MM.1S (cell line): ENCODE results near the gene HDAC5.
"Not testable (repeated sequence)": the region's sequence is repeated elsewhere in the genome, so short reads cannot be mapped to it uniquely, and the experiment has no call there.

Experiments used
- DNase-seq: peaks from one replicate; pipeline ENCODE4 v3.0.0-alpha.2; 2015
- H2AFZ ChIP-seq: fragments of 300-600 bp; sonication (generic); 2 replicates; pipeline ENCODE4 v1.6.0; 2016; ENCODE audit warnings: antibody characterized with exemption, low read length
- H3F3A ChIP-seq: fragments of 300-600 bp; sonication (generic); 2 replicates; pipeline ENCODE4 v1.6.1; 2016; ENCODE audit warnings: mild to moderate bottlenecking, antibody characterized with exemption, low read length, moderate library complexity, mixed read lengths; ENCODE audit not compliant: insufficient read depth
- H3K27ac ChIP-seq: fragments of 300-600 bp; sonication (generic); 2 replicates; pipeline ENCODE4 v1.5.1; 2016; ENCODE audit warnings: mild to moderate bottlenecking, low read length
- H3K27me3 ChIP-seq: fragments of 300-600 bp; sonication (generic); replicated peaks from 2 replicates; pipeline ENCODE4 v1.6.0; 2016; ENCODE audit warnings: low read length; ENCODE audit not compliant: insufficient read depth
- H3K36me3 ChIP-seq: fragments of 300-600 bp; sonication (generic); replicated peaks from 2 replicates; pipeline ENCODE4 v1.6.1; 2016; ENCODE audit warnings: mild to moderate bottlenecking, low read length, mixed read lengths; ENCODE audit not compliant: insufficient read depth
- H3K4me1 ChIP-seq: fragments of 300-600 bp; sonication (generic); 2 replicates; pipeline ENCODE4 v1.6.1; 2016; ENCODE audit warnings: low read length, mixed read lengths
- H3K4me2 ChIP-seq: fragments of 300-600 bp; sonication (generic); 2 replicates; pipeline ENCODE4 v1.6.0; 2016; ENCODE audit warnings: low read depth, low read length
- H3K4me3 ChIP-seq: fragments of 300-600 bp; sonication (generic); 2 replicates; pipeline ENCODE4 v1.5.1; 2016; ENCODE audit warnings: low read length, mixed read lengths
- H3K79me2 ChIP-seq: fragments of 300-600 bp; sonication (generic); 2 replicates; pipeline ENCODE4 v1.6.1; 2016; ENCODE audit warnings: mixed run types, low read length, mixed read lengths
- H3K9ac ChIP-seq: fragments of 300-600 bp; sonication (generic); 2 replicates; pipeline ENCODE4 v1.6.1; 2016; ENCODE audit warnings: low read length, mixed read lengths
- H3K9me2 ChIP-seq: fragments of 300-600 bp; sonication (generic); replicated peaks from 2 replicates; pipeline ENCODE4 v1.6.1; 2016; ENCODE audit warnings: mild to moderate bottlenecking, low read length, mixed read lengths; ENCODE audit not compliant: insufficient read depth
- H3K9me3 ChIP-seq: fragments of 300-600 bp; sonication (generic); replicated peaks from 2 replicates; pipeline ENCODE4 v1.6.1; 2016; ENCODE audit warnings: mild to moderate bottlenecking, low read length, mixed read lengths; ENCODE audit not compliant: insufficient read depth
- H4K20me1 ChIP-seq: fragments of 300-600 bp; sonication (generic); 2 replicates; pipeline ENCODE4 v1.6.1; 2016; ENCODE audit warnings: mild to moderate bottlenecking, low read length, moderate library complexity, mixed read lengths; ENCODE audit not compliant: insufficient read depth
- CTCF ChIP-seq: fragments of 300-600 bp; sonication (generic); IDR thresholded peaks from 2 replicates; pipeline ENCODE4 v1.5.1; 2016; ENCODE audit warnings: antibody characterized with exemption, low read length, mixed read lengths
- EZH2 ChIP-seq: fragments of 300-600 bp; sonication (generic); optimal IDR thresholded peaks from 2 replicates; pipeline ENCODE3; 2017; ENCODE audit warnings: low read depth, mild to moderate bottlenecking, antibody characterized with exemption, low read length, mixed read lengths
- EZH2phosphoT487 ChIP-seq: fragments of 300-600 bp; sonication (generic); IDR thresholded peaks from 2 replicates; pipeline ENCODE4 v1.6.1; 2018; ENCODE audit warnings: antibody characterized with exemption, low read length

HDAC5 gene

DNA sequence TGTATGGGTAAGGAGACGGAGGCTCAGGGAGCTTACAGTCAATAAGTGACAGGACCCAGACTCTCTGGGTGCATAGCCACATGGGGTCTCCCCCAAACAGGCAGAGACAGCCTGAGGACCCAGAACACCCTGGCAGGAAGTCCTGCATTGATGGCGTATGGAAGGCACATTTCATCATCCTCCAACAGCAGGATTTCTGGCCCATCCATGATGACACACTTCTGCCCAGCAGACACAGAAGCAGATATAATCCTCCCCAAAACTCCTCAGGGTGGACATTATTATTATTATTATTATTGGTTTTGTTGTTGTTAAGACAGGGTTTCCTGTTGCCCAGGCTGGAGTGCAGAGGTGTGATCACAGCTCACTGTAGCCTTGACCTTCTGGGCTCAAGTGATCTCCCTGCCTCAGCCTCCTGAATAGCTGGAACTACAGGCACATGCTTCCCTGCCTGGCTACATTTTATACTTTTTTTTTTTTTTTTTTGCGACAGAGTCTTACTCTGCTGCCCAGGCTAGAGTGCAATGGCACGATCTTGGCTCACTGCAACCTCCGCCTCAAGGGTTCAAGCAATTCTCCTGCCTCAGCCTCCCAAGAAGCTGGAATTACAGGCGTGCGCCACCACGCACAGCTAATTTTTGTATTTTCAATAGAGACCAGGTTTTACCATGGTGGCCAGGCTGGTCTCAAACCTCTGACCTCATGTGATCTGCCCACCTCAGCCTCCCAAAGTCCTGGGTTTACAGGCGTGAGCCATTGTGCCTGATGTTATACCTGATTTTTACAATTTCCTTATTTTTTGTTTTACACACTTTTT, 11.5 kb upstream of the HDAC5 start:
- Histone ChIP-seq H3K4me2 (no peak overlapping the region), H3K27ac (no peak overlapping the region), H2AFZ (no peak overlapping the region), H3F3A (no peaks in the 10 kb centered on the region), H3K27me3 (peaks cover 10% of the 10 kb centered on the region; the same call in 1 of the 2 replicates), H4K20me1 (no peaks in the 10 kb centered on the region), H3K4me3 (no peak overlapping the region), H3K4me1 (no peaks in the 10 kb centered on the region), H3K9me2 (no peaks in the 10 kb centered on the region), H3K9ac (no peak overlapping the region), H3K36me3 (no peaks in the 10 kb centered on the region), H3K9me3 (no peaks in the 10 kb centered on the region), H3K79me2 (no peaks in the 10 kb centered on the region)
- TF ChIP-seq EZH2 (no peak), EZH2phosphoT487 (no peak), CTCF (no peak)
- no peak for DNase-seq

- H3K4me2 ChIP-seq = no peak overlapping the region
- no peaks in the 10 kb centered on the region for H3K79me2 ChIP-seq
- H3K36me3 ChIP-seq = no peaks in the 10 kb centered on the region
- H3K27me3 ChIP-seq = peaks cover 10% of the 10 kb centered on the region; the same call in 1 of the 2 replicates
- TF ChIP-seq CTCF = no peak
- TF ChIP-seq EZH2 = no peak
- no peak for TF ChIP-seq EZH2phosphoT487
- DNase-seq = no peak
- H3K4me1 ChIP-seq = no peaks in the 10 kb centered on the region
- no peaks in the 10 kb centered on the region for H4K20me1 ChIP-seq
- H2AFZ ChIP-seq = no peak overlapping the region
- H3K9me3 ChIP-seq = no peaks in the 10 kb centered on the region
- no peaks in the 10 kb centered on the region for H3F3A ChIP-seq
- no peaks in the 10 kb centered on the region for H3K9me2 ChIP-seq
- H3K4me3 ChIP-seq = no peak overlapping the region
- H3K9ac ChIP-seq = no peak overlapping the region
- no peak overlapping the region for H3K27ac ChIP-seq
Observed at GRCh38 chr17:44133918-44134476, 10.6 kb upstream of the HDAC5 start.

GRCh38 chr17:44132275-44132821, 8.9 kb upstream of the HDAC5 start:
- Histone ChIP-seq H3K4me1 (no peaks in the 10 kb centered on the region), H3K9me2 (no peaks in the 10 kb centered on the region), H4K20me1 (no peaks in the 10 kb centered on the region), H3F3A (no peaks in the 10 kb centered on the region), H3K27ac (no peak overlapping the region), H3K4me2 (no peak overlapping the region), H3K4me3 (no peak overlapping the region), H3K79me2 (no peaks in the 10 kb centered on the region), H3K9ac (no peak overlapping the region), H3K9me3 (no peaks in the 10 kb centered on the region), H3K27me3 (no peaks in the 10 kb centered on the region), H3K36me3 (no peaks in the 10 kb centered on the region), H2AFZ (no peak overlapping the region)
- no peak for DNase-seq
- no peak for TF ChIP-seq CTCF
- no peak for TF ChIP-seq EZH2
- no peak for TF ChIP-seq EZH2phosphoT487

DNA sequence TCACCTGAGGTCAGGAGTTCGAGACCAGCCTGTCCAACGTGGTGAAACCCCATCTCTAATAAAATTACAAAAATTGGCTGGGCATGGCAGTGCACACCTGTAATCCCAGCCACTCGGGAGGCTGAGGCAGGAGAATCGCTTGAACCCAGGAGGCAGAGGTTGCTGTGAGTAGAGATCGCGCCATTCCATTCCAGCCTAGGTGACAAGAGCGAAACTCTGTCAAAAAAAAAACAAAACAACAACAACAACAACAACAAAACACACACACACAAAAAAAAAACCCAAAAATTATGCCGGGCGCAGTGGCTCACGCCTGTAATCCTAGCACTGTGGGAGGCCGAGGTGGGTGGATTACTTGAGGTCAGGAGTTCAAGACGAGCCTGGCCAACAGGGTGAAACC, 7.9 kb upstream of the HDAC5 start:
- not testable (repeated sequence) for H3K9me3 ChIP-seq, H3K9ac ChIP-seq, DNase-seq, H3K4me1 ChIP-seq, H3K4me2 ChIP-seq, H3K79me2 ChIP-seq, H3K9me2 ChIP-seq, H3K27ac ChIP-seq, H3F3A ChIP-seq, H3K36me3 ChIP-seq, H3K27me3 ChIP-seq, H3K4me3 ChIP-seq, H4K20me1 ChIP-seq, H2AFZ ChIP-seq
